Skeletal muscle cell (primary cell): ENCODE data around the gene PREP.

Experiments used
- DNase-seq: peaks from one replicate; pipeline ENCODE4 v3.0.0-alpha.2; 2010; ENCODE audit warnings: low read depth
- H3K4me3 ChIP-seq: 2 replicates; pipeline ENCODE4 v1.5.1; 2011; ENCODE audit warnings: low read depth, mild to moderate bottlenecking, control low read depth, low read length, moderate library complexity

Gene PREP

GRCh38 chr6:105320271-105320670, 82.6 kb downstream of the PREP start:
- no peak overlapping the region for H3K4me3 ChIP-seq
- DNase-seq, result no peak

- H3K4me3 ChIP-seq, result no peak overlapping the region
- DNase-seq, result no peak
Observed at GRCh38 chr6:105319331-105319730, 83.6 kb downstream of the PREP start.

- no peak overlapping the region for H3K4me3 ChIP-seq
- no peak for DNase-seq
Observed at GRCh38 chr6:105318660-105319059, 84.2 kb downstream of the PREP start.

GRCh38 chr6:105317607-105318533, 85.0 kb downstream of the PREP start:
- DNase-seq, result no peak
- no peak overlapping the region for H3K4me3 ChIP-seq

- DNase-seq, result no peak
Observed at GRCh38 chr6:105313211-105313610, 89.7 kb downstream of the PREP start.

GRCh38 chr6:105310947-105311346, 91.9 kb downstream of the PREP start:
- DNase-seq, result no peak

More at GRCh38 chr6:105313211-105313610, 89.7 kb downstream of the PREP start:
- no peak overlapping the region for H3K4me3 ChIP-seq

GRCh38 chr6:105310371-105310770, 92.5 kb downstream of the PREP start:
- DNase-seq, result no peak

More at GRCh38 chr6:105310947-105311346, 91.9 kb downstream of the PREP start:
- H3K4me3 ChIP-seq, result no peak overlapping the region

GRCh38 chr6:105308840-105309239, 94.0 kb downstream of the PREP start:
- DNase-seq, result no peak

More at GRCh38 chr6:105310371-105310770, 92.5 kb downstream of the PREP start:
- no peak overlapping the region for H3K4me3 ChIP-seq

GRCh38 chr6:105305521-105305920, 97.4 kb downstream of the PREP start:
- no peak overlapping the region for H3K4me3 ChIP-seq
- DNase-seq, result no peak

More at GRCh38 chr6:105308840-105309239, 94.0 kb downstream of the PREP start:
- H3K4me3 ChIP-seq, result no peak overlapping the region

GRCh38 chr6:105304825-105305224, 98.1 kb downstream of the PREP start:
- no peak overlapping the region for H3K4me3 ChIP-seq
- DNase-seq, result no peak

- H3K4me3 ChIP-seq, result no peak overlapping the region
- DNase-seq, result no peak
Observed at GRCh38 chr6:105304366-105304765, 98.5 kb downstream of the PREP start.

GRCh38 chr6:105302617-105303128, 100.2 kb downstream of the PREP start:
- H3K4me3 ChIP-seq, result no peak overlapping the region
- DNase-seq, result no peak

- DNase-seq, result no peak
- H3K4me3 ChIP-seq, result no peak overlapping the region
Observed at GRCh38 chr6:105301756-105302616, 100.9 kb downstream of the PREP start.

- DNase-seq, result no peak
- no peak overlapping the region for H3K4me3 ChIP-seq
Observed at GRCh38 chr6:105301072-105301503, 101.8 kb downstream of the PREP start.

GRCh38 chr6:105300090-105300489, 102.8 kb downstream of the PREP start:
- H3K4me3 ChIP-seq, result no peak overlapping the region
- no peak for DNase-seq

- no peak overlapping the region for H3K4me3 ChIP-seq
- DNase-seq, result no peak
Observed at GRCh38 chr6:105294129-105294528, 108.8 kb downstream of the PREP start.

GRCh38 chr6:105292689-105293339, 110.1 kb downstream of the PREP start:
- no peak overlapping the region for H3K4me3 ChIP-seq
- no peak for DNase-seq

GRCh38 chr6:105291525-105291924, 111.4 kb downstream of the PREP start:
- no peak for DNase-seq
- H3K4me3 ChIP-seq, result no peak overlapping the region
